DMS 273 treated with DMSO at 0.1 percent for 48 hours (cell line): ENCODE results near the gene LRRTM4.
"Not testable (repeated sequence)": the region's sequence is repeated elsewhere in the genome, so short reads cannot be mapped to it uniquely, and the experiment has no call there.

Experiments
- DNase-seq: peaks from one replicate; lab custom pipeline; 2025; lab: John Stamatoyannopoulos, UW

Gene LRRTM4

GRCh38 chr2:77314721-77315120, 207.5 kb downstream of the LRRTM4 start:
- no peak for DNase-seq

GRCh38 chr2:77310416-77310815, 211.8 kb downstream of the LRRTM4 start:
- no peak for DNase-seq

- DNase-seq: no peak
These were observed 212.5 kb downstream of the LRRTM4 start for GRCh38 chr2:77309725-77310124.

- no peak for DNase-seq
These were observed 220.7 kb downstream of the LRRTM4 start for GRCh38 chr2:77301441-77301840.

GRCh38 chr2:77296791-77297190, 225.4 kb downstream of the LRRTM4 start:
- no peak for DNase-seq

GRCh38 chr2:77294474-77294873, 227.7 kb downstream of the LRRTM4 start:
- no peak for DNase-seq

- DNase-seq: no peak
These were observed 237.8 kb downstream of the LRRTM4 start for GRCh38 chr2:77284353-77284752.

GRCh38 chr2:77271262-77271661, 250.9 kb downstream of the LRRTM4 start:
- no peak for DNase-seq

- DNase-seq: no peak
These were observed 251.7 kb downstream of the LRRTM4 start for GRCh38 chr2:77270433-77270832.

GRCh38 chr2:77268626-77269025, 253.6 kb downstream of the LRRTM4 start:
- DNase-seq: no peak

GRCh38 chr2:77232909-77233425, 289.2 kb downstream of the LRRTM4 start:
- DNase-seq: no peak

- no peak for DNase-seq
These were observed 293.8 kb downstream of the LRRTM4 start for GRCh38 chr2:77228391-77228790.

- DNase-seq: no peak
These were observed 311.5 kb downstream of the LRRTM4 start for GRCh38 chr2:77210725-77211124.

GRCh38 chr2:77207331-77207730, 314.8 kb downstream of the LRRTM4 start:
- DNase-seq: no peak

GRCh38 chr2:77201755-77202154, 320.4 kb downstream of the LRRTM4 start:
- no peak for DNase-seq

- DNase-seq: no peak
These were observed 322.8 kb downstream of the LRRTM4 start for GRCh38 chr2:77199411-77199810.

GRCh38 chr2:77193858-77194448, 328.2 kb downstream of the LRRTM4 start:
- DNase-seq: no peak

GRCh38 chr2:77192811-77193289, 329.3 kb downstream of the LRRTM4 start:
- no peak for DNase-seq

- no peak for DNase-seq
These were observed 330.5 kb downstream of the LRRTM4 start for GRCh38 chr2:77191665-77192064.

GRCh38 chr2:77190721-77191346, 331.3 kb downstream of the LRRTM4 start:
- DNase-seq: no peak

GRCh38 chr2:77185052-77185451, 337.1 kb downstream of the LRRTM4 start:
- no peak for DNase-seq

GRCh38 chr2:77179297-77179696, 342.9 kb downstream of the LRRTM4 start:
- no peak for DNase-seq

- DNase-seq: not testable (repeated sequence)
These were observed 346.9 kb downstream of the LRRTM4 start for GRCh38 chr2:77175266-77175780.
